GM19463 (cell line): ENCODE measurements around the gene WNT2.
"Not testable (repeated sequence)": the region's sequence is repeated elsewhere in the genome, so short reads cannot be mapped to it uniquely, and the experiment has no call there.

Experiments
- ATAC-seq: cut with Tn5 transposase; IDR thresholded peaks from one replicate; pipeline ENCODE4 v1.9.1; 2021; ENCODE audit warnings: mild to moderate bottlenecking, moderate library complexity; ENCODE audit not compliant: unreplicated experiment

Gene WNT2

DNA sequence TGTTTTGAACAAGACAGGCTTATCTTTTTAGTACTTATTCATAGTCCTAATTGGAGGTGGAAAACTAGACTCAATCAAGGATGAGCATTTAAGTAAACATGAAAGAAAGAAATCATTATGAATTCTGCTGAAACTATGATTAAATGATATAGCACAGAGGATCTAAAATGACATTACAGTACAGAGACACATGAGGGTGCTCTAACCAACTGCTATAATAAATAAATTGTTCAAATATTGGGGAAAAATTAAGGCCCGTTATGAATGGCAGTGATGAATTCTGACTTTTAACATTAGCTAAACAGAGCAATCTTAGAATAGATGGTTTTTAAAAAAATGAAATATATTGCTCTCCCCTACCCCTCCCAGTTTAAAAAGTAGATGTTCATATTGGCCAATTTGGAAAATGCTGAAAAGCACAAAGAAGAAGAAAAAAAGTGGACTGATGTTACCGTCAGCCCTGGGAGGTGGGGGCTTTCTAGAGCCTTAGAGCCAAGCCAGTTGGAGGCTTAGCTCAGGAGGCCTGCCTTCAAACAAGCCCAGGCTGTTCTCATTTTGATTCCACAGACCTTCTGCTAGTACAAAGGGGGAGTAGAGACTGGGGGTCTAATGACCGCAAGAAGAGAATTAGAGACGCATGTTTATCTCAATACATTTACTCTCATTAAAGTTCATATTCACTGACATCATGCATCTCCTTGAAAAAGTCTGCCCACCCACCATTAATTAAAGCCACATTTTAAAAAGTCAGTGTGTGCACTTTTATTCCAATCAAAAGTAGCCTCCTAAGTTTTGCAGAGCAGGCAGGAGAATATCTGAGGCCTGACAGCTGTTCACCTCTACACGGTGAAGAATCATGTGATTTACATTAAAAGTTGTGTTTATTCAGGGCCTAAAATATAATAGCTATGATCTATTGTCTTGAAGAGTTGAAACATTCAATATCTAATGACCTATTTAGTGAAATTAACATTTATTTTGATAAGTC lies 10.0 kb downstream of the WNT2 start:
- no peak for ATAC-seq

DNA sequence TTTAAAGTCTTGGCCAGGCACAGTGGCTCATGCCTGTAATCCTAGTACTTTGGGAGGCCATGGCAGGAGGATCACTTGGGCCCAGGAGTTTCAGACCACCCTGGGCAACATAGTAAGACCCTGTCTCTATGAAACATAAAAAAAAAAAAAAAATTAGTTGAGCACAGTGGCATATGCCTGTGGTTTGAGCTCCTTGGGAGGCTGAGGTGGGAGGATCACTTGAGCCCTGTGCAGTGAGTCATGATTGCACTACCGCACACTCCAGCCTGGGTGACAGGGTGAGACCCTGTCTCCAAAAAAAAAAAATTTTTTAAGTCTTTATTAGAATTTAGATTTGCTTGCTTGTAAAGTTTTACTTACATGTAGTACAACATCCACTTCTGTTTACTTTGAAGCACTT lies 14.0 kb downstream of the WNT2 start:
- ATAC-seq, result no peak

DNA sequence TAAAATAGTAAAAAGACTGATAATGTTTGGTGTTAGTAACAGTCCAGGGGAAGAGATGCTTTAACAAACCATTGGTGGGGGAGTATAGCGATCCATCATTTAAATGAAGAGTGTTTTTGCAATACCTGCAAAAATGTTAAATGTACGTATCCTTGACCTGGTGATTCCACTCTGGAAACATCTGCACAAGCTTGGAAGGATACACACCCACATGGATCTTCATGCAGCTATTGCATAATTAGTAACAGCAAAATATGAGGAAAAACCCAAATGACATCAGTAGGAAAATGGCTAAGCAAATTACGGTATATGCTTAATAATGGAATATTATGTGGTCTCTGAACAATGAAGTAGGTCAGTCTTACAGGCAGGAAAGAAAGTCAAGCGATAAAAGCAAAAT lies 20.5 kb downstream of the WNT2 start:
- ATAC-seq, result no peak

DNA sequence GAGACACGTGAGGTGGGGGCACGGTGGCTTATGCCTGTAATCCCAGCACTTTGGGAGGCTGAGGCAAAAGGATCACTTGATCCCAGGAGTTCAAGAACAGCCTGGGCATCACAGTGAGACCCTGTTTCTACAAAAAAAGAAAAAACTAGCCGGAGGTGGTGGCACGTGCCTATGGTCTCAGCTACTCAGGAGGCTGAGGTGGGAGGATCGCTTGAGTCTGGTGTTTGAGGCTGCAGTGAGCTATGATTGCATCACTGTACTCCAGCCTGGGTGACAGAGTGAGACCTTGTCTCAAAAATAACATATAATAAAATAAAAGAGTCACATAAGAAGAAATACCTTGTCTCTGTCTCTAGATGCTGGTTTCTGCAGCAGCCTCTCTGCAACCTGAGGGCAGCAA lies 22.4 kb downstream of the WNT2 start:
- not testable (repeated sequence) for ATAC-seq

DNA sequence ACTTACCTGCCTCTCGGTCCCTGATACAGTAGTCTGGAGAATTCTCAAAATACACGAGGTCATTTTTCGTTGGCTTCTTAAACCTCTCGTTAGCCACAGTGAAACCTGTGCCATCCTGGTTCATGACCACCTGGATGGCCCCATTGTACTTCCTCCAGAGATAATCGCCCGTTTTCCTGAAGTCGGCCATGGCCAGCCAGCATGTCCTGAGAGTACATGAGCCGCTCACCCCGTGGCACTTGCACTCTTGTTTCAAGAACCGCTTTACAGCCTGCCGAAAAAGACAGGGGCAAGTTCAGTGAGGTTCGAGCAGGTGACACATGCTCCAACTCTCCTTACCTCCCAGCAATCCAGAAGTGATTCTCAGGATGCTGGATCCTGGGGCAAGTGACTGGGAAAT lies 25.3 kb downstream of the WNT2 start:
- no peak for ATAC-seq

DNA sequence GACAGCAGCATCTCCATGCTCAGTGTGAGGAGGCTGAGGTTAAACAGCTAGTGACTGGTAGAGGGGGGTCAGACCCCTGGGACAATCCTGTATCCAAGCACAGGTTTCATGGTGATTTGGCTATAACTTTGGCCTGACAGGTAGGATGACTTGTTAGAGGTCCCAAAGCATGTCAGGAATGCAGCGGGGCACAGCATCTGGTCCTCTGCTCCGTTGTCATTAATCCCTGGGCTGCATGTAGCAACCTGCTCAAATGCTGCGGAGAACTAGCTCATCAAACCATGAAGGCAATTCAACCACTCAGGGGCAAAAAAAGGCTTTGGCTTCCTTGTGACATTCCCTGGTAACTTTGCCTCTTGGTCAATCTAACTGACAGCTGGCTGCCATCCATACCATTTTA lies 26.8 kb downstream of the WNT2 start:
- ATAC-seq, result no peak

DNA sequence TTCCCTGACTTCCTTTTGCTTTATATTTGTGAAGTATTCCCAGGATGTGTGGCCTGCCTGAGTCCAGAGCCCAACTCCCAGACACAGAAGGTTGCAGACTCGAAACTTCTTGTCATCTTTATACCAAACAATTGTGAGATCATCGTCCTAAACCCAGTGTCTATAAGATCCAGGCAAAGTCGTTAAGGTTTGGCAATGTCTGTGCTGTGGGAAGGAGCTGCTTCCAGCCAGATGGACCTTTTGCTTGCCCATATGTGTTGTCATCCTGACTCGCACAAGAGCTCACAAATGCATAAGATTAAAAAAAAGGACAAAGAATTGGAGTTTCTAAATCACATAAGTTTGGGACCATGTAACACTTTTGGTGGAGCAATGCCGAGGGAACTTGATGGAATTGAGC lies 37.0 kb downstream of the WNT2 start:
- no peak for ATAC-seq

DNA sequence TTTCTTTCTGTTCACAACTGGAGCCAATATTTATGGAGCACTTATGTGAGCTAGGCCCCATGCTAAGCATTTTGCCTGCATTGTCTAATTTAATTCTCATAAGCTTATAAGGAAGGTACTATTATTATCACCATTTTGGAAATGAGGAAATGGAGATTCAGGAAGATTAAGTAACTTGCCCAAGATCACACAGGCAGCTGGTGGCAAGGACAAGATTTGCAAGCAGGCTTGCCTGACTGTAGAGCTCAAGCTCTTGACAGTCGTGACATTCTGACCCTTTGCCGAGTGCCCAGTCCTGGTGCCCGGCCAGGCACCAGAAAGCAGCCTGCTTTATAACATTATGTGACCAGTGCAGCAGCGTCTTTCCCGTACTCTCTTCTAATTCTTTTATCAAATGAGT lies 38.2 kb downstream of the WNT2 start:
- no peak for ATAC-seq

DNA sequence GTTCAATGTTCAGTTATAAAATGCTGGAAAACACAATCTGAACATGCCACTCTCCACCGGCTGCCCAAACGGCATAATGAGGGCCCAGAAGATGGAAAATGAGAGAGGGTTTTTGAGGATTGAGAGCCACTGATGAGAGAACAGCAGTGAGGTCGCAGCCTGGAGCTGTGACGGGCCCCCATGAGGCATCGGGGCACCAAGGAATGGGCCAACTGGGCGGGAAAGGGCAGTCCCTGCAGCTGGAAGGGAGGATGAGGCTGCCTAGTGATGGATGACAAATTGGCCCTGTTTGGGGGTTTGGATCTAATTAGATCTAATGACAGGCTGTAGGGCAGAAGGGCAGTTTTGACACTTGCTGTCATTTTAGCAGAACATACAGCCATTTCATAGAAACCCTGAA lies 39.1 kb downstream of the WNT2 start:
- no peak for ATAC-seq

DNA sequence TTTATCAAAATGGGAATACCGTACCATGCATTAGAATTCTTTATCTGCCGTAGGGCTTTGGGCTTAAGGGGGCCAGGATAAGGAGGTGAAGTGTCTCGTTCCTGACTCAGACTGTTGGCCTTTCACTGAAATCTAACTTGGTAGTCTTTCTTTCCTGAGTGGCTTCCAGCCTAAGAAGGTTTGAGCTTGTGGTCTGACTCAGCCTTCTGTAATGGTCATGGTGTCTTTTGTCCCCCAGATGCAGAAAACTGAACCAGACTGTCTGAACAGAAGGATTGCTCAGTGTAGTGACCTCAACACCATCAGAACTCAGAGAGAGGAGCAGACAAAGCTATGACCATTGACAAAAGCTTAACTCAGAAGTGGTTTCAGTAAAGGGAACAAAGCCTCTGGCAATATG lies 39.5 kb downstream of the WNT2 start:
- ATAC-seq, result no peak

DNA sequence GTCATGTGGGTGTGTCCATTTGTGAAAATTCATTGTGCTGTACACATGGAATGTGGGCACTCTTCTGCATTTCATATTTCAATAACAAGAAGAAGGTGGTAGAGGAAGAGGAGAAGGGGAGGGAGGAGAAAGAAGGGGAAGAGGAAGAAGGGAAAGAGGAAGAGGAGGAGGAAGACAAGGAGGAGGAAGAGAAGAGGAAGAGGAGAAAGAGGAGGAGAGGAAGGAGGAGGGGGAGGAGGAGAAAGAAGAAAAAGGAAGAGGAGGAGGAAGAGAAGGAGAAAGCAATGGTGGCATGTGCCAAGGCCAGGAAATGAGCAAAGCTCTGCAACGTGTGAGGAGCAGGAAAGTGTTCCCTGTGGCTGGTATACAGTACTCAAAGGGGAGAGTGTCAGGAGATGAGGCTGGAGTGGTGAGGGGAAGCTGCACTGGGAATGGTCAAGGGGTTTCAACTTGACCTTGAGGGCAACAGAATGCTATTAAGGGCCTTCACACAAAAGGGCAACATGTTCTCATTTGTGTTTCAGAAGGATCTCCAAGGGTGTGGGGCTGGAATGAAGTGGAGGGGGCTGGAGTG lies 40.5 kb downstream of the WNT2 start:
- ATAC-seq, result no peak

DNA sequence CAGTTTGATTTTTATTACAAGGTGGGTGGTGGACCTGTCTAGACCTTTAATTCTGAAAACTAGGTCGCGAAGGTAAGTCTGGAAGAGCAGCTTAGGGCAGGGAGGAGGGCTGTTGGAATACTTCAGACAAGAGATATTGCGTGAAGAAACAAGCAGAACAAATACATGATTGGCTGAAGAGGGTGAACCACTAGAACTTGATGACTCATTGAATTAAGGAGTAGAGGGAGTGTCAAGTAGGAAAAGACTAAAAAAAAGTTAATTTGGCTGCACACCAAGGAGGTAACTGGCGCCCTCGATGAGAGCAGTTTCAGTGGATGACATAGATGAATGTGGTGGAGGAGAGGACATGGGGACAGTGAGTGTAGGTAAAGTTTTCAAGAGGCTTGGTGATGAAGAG lies 41.3 kb downstream of the WNT2 start:
- no peak for ATAC-seq

DNA sequence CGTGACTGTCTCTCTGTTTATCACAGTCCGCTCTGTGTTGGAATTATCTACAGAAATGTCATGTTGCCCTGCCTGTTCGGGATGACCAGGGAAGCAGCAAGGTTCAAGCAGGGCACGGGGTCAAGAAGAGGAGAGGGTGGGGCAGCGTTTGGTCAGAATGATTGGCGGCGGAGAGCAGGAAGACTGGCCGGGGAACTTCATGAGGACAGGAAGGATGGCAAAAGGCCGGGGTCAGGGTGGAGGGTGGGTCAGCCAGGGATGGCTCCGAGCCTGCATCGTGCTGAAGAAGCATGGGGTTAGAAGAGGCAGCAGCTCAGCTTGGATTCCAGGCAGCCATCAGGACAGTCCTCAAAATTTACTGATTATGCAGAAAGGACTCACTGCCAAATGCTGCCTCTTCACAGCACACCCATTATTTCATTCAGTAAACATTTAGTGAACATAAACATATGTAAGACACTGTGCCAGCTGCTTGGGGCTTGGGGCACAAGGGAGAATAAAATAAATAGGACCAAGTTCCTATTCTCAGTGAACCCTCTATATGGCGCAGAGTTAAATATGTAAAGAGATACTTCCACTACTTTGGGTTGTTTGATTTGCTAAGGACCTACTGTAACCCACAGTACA lies 42.8 kb downstream of the WNT2 start:
- ATAC-seq, result no peak

DNA sequence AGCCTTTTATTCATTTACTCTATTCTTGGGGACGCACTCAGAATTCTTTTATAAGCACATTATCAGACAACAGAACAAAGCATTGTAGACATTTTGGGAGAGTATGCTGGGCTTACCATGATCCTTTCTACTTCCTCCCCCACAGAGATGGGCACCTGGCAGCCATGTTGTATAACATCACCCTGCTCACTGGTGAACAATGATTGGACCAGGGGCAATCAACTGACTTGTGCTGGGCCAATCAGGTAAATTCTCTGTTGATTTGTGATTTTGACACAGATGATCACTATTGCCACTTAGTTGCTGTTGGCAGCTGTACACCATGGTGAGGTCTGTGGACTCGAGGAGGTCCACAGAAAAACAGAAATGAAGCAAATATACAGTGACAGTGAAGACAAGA lies 43.7 kb downstream of the WNT2 start:
- ATAC-seq, result no peak

DNA sequence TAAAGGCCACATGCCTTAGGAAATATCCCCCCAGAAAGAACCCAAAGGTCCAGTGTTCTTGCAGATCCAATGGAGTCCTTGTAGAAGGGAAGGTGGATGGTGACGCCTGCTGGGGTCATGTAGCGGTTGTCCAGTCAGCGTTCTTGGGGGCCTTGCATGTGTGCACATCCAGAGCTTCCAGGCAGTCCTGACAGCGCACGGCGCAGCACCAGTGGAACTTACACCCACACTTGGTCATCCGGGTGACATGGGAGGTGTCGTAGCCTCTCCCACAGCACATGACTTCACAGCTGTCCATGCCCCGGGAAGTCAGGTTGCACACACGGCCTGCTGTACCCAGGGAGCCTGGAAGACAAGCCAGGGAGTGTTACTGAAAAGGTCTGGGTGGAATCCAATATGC lies 44.8 kb downstream of the WNT2 start:
- ATAC-seq, result no peak

DNA sequence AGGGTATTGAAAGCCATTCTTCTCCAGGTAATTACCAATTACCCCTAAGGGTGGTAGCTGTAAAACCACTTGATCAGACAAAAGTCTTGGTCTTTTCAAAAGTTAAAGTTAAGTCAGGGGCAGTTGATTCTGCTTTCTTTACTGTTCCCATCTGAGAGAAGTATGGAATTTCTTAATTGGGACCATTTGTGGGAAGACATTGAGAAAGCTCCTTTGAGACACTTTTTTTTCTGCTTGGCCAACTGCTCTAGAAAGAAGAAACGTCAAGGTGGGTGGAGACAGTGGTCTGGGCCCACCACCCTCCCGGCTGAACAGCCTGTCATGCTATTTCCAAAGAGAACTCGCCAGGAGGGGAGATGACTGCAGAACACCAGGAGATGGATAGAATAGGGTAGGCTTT lies 45.3 kb downstream of the WNT2 start:
- no peak for ATAC-seq

DNA sequence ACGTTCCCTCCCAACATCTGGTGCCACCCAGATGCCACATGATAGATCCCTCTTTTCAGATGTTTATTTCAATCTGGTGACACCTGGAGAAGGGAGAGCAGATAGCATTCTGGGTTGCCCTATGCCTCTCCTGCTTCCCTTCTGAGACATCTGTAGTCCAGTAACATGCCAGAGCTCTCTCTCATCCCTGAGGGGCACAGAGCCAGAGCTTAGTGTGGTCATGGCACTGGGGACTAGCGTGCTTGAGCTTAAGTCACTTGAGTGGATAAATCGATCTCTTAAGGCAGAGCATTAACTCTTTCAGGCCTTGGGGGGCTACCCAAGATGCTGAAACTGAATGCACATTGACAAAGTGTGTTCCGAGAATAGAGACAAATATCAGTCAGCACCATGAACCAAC lies 47.9 kb downstream of the WNT2 start:
- no peak for ATAC-seq

DNA sequence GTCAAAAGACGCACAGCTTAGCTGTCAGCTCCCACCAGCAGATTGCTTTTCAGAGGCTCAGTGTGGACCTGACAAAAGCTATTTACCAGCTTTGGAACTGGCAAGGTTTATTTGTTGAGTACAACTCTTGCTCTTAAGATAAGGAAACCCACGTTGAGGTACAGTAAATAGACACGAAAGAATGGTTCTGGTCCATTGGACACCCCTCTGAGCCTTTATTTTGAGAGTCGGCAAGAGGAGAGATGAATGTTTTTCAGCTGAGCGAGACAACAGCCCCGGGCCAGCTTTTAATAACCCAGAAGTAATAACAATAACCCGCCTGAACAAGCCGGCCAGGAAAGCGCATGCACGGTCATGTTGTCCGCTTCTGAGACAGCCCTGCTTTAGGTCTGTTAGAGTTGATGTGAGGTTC lies 49.0 kb downstream of the WNT2 start:
- ATAC-seq, result no peak

DNA sequence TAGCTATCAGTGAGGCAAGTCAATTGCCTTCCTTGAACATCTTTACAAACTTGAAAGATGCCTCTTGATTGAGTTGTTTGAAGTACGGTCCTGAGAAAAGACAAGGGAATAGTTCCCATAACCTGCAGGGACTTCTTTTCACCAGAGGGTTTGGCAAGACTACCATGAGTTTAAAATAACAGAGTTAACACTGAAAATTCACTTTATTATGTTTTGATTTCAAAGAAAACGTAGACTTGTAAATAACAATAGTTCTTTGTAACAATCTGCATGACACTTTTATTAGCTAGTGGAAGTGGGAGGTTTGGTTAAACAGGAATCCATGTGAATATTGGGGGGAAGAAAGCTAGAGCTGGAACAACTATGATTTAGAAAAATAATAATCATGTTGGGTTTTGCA lies 49.5 kb downstream of the WNT2 start:
- ATAC-seq, result no peak

DNA sequence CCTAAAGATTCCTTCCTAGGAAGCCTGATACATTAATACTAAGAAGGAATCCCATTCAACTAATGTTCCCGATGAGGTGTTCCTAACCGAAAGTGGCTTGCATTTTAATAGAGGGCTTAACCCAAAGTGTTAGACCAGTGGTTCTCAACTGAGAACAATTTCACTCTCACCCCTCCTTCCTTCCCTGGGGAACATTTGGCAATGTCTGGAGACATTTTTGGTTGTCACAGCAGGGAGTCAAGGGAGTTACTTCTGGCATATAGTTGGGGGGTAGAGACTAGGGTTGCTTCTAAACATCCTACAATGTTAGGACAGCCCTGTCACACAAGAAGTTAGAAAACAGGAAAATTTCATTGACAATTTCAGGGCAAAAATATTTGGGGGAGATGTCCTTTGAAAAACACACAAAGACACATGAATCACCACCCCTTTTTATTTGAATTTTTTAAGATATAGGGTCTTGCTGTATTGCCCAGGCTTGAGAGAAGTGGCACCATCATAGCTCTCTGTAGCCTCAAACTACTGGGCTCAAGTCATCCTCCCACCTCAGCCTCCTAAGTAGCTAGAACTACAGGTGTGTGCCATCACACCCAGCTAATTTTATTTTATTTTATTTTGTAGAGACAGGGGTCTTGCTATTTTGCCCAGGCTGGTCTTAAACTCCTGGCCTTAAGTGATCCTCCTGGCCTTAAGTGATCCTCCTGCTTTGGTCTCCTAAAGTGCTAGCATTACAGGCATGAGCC lies 50.7 kb downstream of the WNT2 start:
- no peak for ATAC-seq

DNA sequence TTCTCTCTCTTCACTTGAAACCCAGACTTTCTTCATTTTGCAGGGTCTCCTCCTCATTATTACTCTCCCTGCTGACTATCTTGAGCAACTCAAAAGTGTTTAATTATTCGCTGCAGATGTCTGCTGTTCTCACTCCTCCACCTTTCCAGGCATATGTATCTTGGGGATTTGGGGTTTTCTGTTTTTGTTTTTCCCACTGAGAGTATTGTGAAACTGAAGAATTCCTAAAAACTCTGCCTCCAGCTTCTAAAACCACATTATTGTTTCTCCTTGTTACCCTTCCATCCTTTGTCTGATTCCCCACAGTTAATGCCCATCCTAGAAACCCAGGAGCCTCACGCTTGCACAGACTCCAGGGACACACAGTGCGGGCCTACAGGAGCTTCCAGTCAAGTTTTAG lies 51.3 kb downstream of the WNT2 start:
- ATAC-seq, result no peak
